RWPE2 (cell line): ENCODE data around the gene SLC43A2.

Experiments used
- ATAC-seq: fragments of 200-7000 bp; cut with Tn5 transposase; 3 replicates; pipeline ENCODE4 v1.9.1; 2021; ENCODE audit warnings: low read depth
- DNase-seq: peaks from one replicate; pipeline ENCODE4 v3.0.0-alpha.2; 2020; ENCODE audit warnings: low spot score
- H3K27ac ChIP-seq: fragments of 450-650 bp; 2 replicates; pipeline ENCODE4 v1.5.1; 2017; ENCODE audit warnings: mild to moderate bottlenecking; ENCODE audit not compliant: poor library complexity, severe bottlenecking
- H3K27me3 ChIP-seq: fragments of 250-450 bp; sonication (Bioruptor Pico); 2 replicates; pipeline ENCODE4 v1.5.1; 2021; ENCODE audit warnings: mild to moderate bottlenecking, moderate library complexity; ENCODE audit not compliant: insufficient read depth, poor library complexity, severe bottlenecking
- H3K36me3 ChIP-seq: fragments of 250-450 bp; sonication (Bioruptor Pico); 2 replicates; pipeline ENCODE4 v1.5.1; 2020; ENCODE audit warnings: low read depth, mild to moderate bottlenecking, moderate library complexity
- H3K4me1 ChIP-seq: fragments of 250-450 bp; sonication (Bioruptor Pico); 2 replicates; pipeline ENCODE4 v1.5.1; 2021; ENCODE audit warnings: mild to moderate bottlenecking, moderate library complexity; ENCODE audit not compliant: insufficient read depth, poor library complexity, severe bottlenecking
- H3K4me3 ChIP-seq: fragments of 250-450 bp; sonication (Bioruptor Pico); 2 replicates; pipeline ENCODE4 v1.5.1; 2021; ENCODE audit warnings: mild to moderate bottlenecking, moderate library complexity; ENCODE audit not compliant: severe bottlenecking
- H3K9me3 ChIP-seq: fragments of 250-450 bp; sonication (Bioruptor Pico); 2 replicates; pipeline ENCODE4 v1.5.1; 2021; ENCODE audit warnings: mild to moderate bottlenecking, moderate library complexity; ENCODE audit not compliant: severe bottlenecking
- CTCF ChIP-seq: fragments of 450-650 bp; IDR thresholded peaks from one replicate; pipeline ENCODE4 v1.5.1; 2017; ENCODE audit warnings: mild to moderate bottlenecking, moderate library complexity; ENCODE audit not compliant: poor library complexity, severe bottlenecking

The SLC43A2 gene

GRCh38 chr17:1638624-1639300, 10.1 kb upstream of the SLC43A2 start:
- DNase-seq (no peak), ATAC-seq (no peak)
- Histone ChIP-seq H3K4me1 (peaks cover under 1% of the 10 kb centered on the region), H3K4me3 (no peak overlapping the region), H3K27me3 (no peaks in the 10 kb centered on the region), H3K27ac (no peak overlapping the region), H3K9me3 (no peaks in the 10 kb centered on the region), H3K36me3 (no peaks in the 10 kb centered on the region)
- TF ChIP-seq CTCF, result no peak

GRCh38 chr17:1638171-1638590, 9.5 kb upstream of the SLC43A2 start:
- no peaks in the 10 kb centered on the region for H3K36me3 ChIP-seq
- H3K27ac ChIP-seq, result no peak overlapping the region
- DNase-seq, result no peak
- H3K9me3 ChIP-seq, result no peaks in the 10 kb centered on the region
- ATAC-seq, result no peak
- no peaks in the 10 kb centered on the region for H3K4me1 ChIP-seq
- no peak overlapping the region for H3K4me3 ChIP-seq
- TF ChIP-seq CTCF, result no peak
- no peaks in the 10 kb centered on the region for H3K27me3 ChIP-seq

- no peaks in the 10 kb centered on the region for H3K27me3 ChIP-seq
- no peak for ATAC-seq
- H3K4me1 ChIP-seq, result no peaks in the 10 kb centered on the region
- H3K36me3 ChIP-seq, result no peaks in the 10 kb centered on the region
- DNase-seq, result no peak
- no peak for TF ChIP-seq CTCF
- no peaks in the 10 kb centered on the region for H3K9me3 ChIP-seq
- no peak overlapping the region for H3K27ac ChIP-seq
- H3K4me3 ChIP-seq, result no peak overlapping the region
Observed at GRCh38 chr17:1636732-1637285, 8.2 kb upstream of the SLC43A2 start.

- no peak for DNase-seq
- H3K4me1 ChIP-seq, result no peaks in the 10 kb centered on the region
Observed at GRCh38 chr17:1635675-1636465, 7.2 kb upstream of the SLC43A2 start.

More at GRCh38 chr17:1635675-1636465, 7.2 kb upstream of the SLC43A2 start:
- no peak overlapping the region for H3K27ac ChIP-seq
- H3K36me3 ChIP-seq, result no peaks in the 10 kb centered on the region
- ATAC-seq, result no peak
- no peak overlapping the region for H3K4me3 ChIP-seq
- TF ChIP-seq CTCF, result no peak
- no peaks in the 10 kb centered on the region for H3K27me3 ChIP-seq
- H3K9me3 ChIP-seq, result no peaks in the 10 kb centered on the region
